ENCODE data around the gene POLG. TPM values are rescaled to one million over a fixed set of nuclear protein-coding genes. Genes with fewer than 3 reads are reported as not detected.

Gene POLG
- total RNA-seq, 1 donor: 84.7 TPM

DNA sequence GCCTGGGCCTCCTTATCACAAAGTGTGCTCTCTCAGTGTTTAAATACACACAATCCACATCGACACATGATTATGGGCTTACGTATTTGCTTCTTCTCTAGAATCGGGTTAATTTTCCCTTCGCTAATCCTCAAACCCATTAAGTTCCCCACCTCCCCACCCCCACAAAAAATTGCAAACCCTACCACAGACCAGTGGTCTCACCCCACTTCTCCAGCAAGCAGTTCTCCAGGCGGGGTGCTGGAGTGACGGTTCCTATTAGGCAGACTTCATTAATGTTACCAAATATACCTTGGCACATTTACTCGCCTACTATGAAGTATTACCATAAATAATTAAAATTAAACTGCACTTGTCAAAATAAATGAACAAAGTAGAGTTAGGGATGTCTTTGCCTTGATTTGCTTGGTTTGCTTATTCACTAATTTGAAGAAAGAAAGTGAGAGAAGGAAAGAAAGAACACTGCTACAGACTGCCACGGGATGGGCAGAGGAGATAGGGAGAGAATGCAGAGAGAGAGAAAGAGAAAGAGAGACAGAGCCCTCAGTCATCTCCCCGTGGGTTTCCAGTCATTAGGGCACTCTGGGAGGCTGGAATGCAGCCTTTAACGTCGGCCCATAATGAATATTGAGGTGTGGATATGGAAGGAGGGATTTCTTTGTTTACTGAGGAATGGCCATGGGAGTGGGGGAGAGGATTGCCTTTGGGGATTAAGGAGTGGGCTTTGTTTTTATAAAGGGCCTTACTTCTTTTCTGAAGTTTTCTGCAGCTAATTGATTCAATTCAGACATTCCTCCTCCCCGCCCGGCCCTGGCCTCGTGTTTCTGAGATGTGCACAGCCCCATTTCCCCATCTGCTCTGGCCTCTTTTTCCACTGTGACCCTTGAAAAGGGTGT, 39.7 kb upstream of the POLG start:
- H3K27me3 ChIP-seq (ENCODE audit: insufficient read depth, low read length): peaks cover 93% of the 10 kb centered on the region
- H3K9me3 ChIP-seq (ENCODE audit: low read depth, low read length): no peaks in the 10 kb centered on the region

DNA sequence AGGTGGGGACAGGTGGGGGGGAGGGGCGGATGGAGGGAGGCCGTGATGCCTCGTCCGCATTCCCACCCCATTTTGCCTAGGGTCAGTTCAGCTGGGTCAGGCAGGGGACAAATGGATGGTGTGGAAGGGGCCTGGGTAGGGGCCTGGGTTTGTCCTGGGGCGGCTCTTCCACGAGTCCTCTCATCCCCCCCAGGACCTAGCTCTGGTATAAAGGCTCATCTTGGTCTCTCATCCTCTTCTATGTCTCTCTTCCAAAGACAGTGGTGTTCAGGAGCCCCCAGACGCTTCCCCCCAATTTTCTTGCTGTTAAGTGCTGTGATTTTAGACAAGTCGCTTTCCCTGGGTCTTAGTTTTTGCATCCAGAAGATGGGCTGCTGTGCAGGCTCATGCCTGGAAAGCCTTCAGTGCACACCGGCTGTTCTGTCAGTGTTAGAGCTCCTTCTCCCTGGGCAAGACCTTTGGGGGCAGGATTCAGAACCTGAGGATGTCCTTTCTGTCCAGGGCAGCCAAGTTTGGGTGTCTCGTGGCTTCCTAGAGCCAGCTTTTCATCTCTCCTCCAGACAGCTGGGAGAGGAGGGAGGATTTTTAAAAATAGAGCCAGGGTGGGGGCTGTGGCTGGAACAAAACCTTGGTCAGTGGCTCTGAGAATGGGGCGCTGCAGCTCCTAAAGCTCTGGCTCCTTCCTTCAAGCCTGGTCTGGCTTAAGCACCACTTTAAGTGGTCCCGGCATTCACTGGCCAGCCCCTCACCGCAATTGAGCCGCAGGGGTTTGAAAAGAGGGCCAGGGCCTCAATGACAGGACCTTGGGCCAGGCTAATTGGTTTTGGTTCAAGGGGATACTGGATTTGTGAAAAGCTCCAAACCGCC, 37.7 kb upstream of the POLG start:
- H3K4me3 ChIP-seq (ENCODE audit: low read length): no peak overlapping the region
- peaks cover 18% of the 10 kb centered on the region for H3K4me1 ChIP-seq (ENCODE audit: insufficient read depth, low read length)
- peaks cover 91% of the 10 kb centered on the region for H3K27me3 ChIP-seq (ENCODE audit: insufficient read depth, low read length)
- no peaks in the 10 kb centered on the region for H3K9me3 ChIP-seq (ENCODE audit: low read depth, low read length)

More for the DNA sequence above, 39.7 kb upstream of the POLG start:
- H3K4me3 ChIP-seq (ENCODE audit: low read length): no peak overlapping the region
- H3K4me1 ChIP-seq (ENCODE audit: insufficient read depth, low read length): peaks cover 30% of the 10 kb centered on the region

DNA sequence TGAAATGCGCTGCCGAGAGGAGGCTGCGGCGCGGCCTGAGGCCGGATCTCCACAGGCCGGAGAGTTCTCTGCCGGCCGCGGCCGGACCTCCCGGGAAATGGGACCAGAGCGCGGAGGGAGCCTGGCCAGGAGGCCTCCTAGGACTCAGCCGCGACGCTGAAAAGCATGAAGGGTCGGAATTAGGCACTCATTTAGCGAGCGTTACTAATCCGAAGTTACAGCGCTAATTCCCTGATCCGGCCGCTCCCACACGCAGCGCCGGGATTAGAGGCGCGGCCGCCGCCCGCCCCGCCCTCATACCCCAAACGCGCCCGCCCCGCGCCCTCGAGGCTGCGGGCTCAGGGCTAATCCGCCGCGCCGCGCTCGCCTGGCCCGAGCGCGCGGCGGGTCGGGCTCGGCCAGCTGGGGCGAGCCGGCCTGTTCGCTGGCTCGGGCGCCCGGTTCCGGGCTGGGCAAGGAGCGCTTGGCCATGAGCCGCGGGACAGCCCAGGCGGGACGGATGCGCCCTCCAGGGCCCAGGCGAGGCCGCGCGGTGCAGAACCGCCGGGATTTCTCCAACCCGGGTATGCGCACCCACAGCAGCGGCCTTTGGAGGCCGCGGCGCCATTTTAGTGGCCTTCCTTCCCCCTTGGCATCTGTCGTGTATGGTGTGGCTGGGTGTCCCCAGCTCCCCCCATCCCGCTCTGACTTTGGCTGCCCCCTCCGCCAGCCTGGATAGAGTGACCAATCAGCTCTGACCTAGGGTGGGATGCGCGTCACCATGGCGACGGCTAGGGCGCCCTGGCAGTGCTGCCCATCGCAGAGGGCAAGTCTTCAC, 36.8 kb upstream of the POLG start:
- peaks cover 91% of the 10 kb centered on the region for H3K27me3 ChIP-seq (ENCODE audit: insufficient read depth, low read length)

DNA sequence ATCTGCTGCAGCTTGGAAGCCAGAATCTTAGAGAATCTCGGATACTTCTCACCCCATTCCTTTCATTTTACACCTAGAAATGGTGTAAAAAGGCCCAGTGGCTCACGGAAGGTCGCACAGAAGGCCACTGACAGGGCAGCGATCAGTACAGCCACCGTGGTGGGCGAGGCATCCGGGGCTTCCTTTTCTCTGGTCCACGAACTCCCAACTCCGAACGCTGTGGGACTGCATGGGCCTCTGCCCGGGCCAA, 36.3 kb upstream of the POLG start:
- Histone ChIP-seq H3K9me3 (ENCODE audit: low read depth, low read length) (no peaks in the 10 kb centered on the region), H3K27me3 (ENCODE audit: insufficient read depth, low read length) (peaks cover 93% of the 10 kb centered on the region), H3K4me1 (ENCODE audit: insufficient read depth, low read length) (peaks cover 22% of the 10 kb centered on the region), H3K4me3 (ENCODE audit: low read length) (no peak overlapping the region)

More for the DNA sequence above, 36.8 kb upstream of the POLG start:
- no peaks in the 10 kb centered on the region for H3K9me3 ChIP-seq (ENCODE audit: low read depth, low read length)
- no peak overlapping the region for H3K4me3 ChIP-seq (ENCODE audit: low read length)
- H3K4me1 ChIP-seq (ENCODE audit: insufficient read depth, low read length): peaks cover 22% of the 10 kb centered on the region

DNA sequence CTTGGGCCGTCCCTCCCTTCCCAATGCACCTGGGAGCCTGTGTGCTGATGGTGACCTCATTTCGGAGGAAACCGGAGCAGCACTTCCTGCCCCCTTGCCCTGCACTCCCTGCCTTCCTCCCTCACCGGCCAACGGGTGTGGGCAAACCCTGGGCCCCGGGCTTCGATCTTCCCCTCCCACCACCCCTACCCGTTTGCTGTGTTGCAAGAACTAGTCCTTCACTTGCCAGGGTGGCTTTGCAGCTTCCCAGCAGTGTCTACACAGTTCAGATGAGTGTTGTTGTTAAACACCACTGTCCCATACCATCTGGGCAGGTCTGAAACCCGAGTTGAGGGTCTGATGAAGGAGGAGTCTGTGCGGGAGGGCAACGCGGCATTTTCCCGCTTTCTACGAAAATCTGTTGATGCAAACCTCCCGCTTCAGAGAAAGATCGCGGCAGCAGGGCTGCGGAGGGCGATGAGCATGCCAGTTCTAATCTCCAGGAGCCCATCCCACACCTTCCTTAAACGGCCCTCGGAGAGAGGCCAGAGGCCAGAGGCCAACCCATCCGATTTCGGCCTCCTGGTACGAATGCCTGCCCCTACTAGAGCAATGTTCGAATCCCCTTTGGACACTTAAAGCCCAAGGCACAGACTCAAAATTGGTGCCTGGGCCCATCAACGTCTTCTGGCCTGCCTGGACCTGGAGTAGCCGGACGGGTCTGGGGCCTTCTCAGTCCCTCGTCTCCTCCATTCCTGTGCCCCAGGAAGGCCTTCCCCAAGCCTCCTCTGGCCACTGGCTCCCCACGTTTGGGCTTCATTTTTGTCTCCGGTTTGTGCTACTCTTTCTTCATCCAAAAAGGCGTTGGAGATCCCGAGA, 35.7 kb upstream of the POLG start:
- Histone ChIP-seq H3K27me3 (ENCODE audit: insufficient read depth, low read length) (peaks cover 93% of the 10 kb centered on the region), H3K9me3 (ENCODE audit: low read depth, low read length) (no peaks in the 10 kb centered on the region), H3K4me3 (ENCODE audit: low read length) (no peak overlapping the region), H3K4me1 (ENCODE audit: insufficient read depth, low read length) (peaks cover 22% of the 10 kb centered on the region)

DNA sequence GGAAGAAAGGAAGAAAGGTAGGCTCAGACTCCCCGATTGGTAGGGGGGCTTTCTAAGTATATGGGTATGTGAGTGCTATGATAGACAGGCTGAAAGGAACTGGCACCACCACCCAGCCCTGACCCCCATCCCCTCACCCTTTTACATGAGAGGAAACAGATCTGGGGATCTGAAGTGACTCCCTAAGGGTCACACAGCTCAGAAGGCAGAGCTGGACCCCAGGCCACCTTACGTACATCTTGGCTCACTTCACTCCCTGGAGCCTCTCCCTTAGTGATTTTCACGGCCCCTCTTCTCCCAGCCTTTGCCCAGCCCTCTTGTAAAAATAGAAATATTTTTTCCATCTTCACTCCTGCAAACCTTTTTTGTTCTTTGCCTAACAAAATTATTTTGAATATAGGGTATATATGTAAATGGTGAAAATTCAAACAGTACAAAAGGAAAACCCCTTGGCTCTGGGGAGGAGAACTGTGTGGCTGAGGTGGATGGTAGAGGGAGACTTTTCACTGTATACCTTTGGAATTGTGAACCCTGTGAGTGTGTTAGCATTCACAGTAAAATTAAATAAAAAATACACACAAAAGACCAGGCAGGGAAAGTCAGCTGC, 34.8 kb upstream of the POLG start:
- Histone ChIP-seq H3K4me3 (ENCODE audit: low read length) (no peak overlapping the region), H3K9me3 (ENCODE audit: low read depth, low read length) (no peaks in the 10 kb centered on the region), H3K27me3 (ENCODE audit: insufficient read depth, low read length) (peaks cover 93% of the 10 kb centered on the region), H3K4me1 (ENCODE audit: insufficient read depth, low read length) (peaks cover 25% of the 10 kb centered on the region)

DNA sequence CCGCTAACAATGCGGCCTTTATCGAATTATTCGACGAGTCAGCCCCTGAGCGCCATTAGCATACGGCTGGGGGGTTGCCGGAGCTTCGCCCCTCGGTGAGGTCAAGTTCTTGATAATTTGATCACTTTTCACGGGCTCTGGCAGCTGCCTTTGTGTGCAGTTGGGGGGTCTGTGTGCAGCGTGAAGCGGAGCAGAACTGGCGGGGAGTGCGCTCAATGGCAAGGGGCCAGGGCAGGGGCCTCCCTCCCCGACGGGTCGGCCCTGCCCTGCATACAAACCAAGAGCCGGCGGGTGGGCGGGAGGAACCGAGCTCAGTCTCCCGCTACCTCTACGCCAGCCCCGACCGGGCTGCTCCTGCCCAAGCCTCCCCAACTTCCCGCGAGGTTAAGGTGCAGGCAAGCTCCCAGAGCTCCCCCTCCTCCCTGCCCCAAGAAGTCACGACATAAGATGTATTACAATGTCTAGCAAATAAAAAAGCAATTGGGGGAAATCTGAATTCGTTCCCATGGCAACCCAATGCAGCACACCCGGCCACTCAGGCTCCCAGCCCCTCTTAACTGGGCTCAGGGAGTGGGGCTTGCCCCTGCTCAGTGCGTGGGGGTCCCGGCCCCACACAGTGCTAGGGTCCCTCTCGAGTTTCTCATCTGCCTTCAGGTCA, 34.1 kb upstream of the POLG start:
- H3K9me3 ChIP-seq (ENCODE audit: low read depth, low read length): no peaks in the 10 kb centered on the region
- peaks cover 33% of the 10 kb centered on the region for H3K4me1 ChIP-seq (ENCODE audit: insufficient read depth, low read length)
- peaks cover 93% of the 10 kb centered on the region for H3K27me3 ChIP-seq (ENCODE audit: insufficient read depth, low read length)
- H3K4me3 ChIP-seq (ENCODE audit: low read length): no peak overlapping the region

DNA sequence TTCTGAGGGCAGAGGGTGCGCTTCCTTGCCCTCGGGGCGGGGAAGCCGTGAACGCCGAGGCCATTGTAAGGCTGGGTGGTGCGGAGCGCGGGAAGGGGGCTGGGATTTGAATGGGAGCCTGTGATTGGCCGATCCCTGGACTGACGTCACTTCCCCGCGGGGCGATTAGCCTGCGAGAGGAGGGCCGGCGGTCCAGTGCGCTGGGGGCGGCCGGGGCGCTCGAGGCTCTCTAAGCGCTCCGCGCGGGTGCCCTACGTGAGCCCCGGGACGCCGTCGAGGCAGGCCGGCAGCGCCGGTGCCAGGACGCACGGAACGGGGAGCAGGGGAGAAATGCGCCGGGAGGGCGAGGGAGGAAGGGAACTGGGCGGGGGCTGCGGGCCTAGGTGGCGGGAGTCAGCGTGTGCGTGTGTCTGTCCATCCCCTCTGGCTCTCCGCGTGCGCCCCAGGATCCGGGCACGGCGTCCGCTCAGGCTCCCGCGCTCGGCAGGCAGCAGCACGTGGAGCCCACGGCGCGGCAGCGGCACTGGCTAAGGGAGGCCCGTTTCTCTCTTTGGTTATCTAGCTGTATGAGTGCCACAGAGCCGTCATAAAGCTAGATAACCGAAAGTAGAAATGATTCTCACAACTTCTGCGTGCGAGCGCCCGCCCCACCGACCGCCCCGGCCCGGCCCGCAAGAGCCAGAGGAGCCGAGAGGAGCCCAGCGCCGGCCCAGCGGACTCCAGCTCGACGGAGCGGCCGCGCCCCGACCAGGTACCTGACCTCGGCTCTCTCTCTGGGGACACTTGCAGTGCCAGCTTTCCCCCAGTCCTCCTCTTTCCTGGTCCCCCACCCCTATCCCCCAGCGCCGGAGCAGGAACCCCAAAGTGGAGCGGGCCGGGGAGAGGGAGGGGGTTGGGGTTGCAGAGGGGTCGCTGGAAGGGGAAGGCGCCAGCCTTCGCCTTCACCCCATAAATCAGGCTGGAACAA, 33.1 kb upstream of the POLG start:
- Histone ChIP-seq H3K9me3 (ENCODE audit: low read depth, low read length) (no peaks in the 10 kb centered on the region), H3K4me1 (ENCODE audit: insufficient read depth, low read length) (peaks cover 41% of the 10 kb centered on the region), H3K4me3 (ENCODE audit: low read length) (no peak overlapping the region), H3K27me3 (ENCODE audit: insufficient read depth, low read length) (peaks cover 93% of the 10 kb centered on the region)

DNA sequence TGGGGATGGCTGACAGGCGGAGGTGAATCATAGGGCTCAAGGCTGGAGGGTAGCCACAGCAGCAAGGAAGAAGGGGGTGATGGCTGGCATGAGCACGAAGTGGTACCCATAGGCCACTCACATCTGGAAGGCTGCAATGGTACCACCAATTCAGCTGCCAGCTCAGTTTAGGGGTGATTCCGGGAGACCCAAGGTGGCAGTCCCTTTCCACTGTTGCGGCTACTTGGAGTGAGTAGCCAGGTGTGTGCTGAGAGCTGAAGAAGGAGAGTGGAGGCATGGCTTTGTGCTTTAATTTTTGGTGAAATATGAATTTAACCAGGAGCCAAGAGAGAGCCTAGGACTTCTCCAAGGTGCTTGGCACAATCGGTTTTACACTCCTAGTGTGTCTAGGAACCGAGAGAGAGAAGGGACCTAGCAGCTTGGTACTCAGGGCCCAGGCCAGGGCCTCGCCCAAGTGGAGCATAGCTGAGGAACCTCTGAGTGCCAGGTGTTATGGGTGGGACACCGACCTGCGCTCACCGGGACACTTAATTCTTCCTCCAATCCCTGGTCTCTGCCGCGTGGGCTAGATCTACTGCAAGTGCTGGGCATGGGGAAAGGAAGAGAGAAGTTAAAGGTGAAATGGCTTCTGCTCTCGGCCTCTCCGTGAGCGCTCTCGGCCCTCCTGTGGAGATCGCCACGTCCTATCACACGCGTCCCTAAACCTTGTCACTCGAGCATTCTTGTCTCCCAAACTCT, 32.2 kb upstream of the POLG start:
- Histone ChIP-seq H3K4me1 (ENCODE audit: insufficient read depth, low read length) (peaks cover 50% of the 10 kb centered on the region), H3K27me3 (ENCODE audit: insufficient read depth, low read length) (peaks cover 92% of the 10 kb centered on the region), H3K9me3 (ENCODE audit: low read depth, low read length) (no peaks in the 10 kb centered on the region), H3K4me3 (ENCODE audit: low read length) (no peak overlapping the region)

DNA sequence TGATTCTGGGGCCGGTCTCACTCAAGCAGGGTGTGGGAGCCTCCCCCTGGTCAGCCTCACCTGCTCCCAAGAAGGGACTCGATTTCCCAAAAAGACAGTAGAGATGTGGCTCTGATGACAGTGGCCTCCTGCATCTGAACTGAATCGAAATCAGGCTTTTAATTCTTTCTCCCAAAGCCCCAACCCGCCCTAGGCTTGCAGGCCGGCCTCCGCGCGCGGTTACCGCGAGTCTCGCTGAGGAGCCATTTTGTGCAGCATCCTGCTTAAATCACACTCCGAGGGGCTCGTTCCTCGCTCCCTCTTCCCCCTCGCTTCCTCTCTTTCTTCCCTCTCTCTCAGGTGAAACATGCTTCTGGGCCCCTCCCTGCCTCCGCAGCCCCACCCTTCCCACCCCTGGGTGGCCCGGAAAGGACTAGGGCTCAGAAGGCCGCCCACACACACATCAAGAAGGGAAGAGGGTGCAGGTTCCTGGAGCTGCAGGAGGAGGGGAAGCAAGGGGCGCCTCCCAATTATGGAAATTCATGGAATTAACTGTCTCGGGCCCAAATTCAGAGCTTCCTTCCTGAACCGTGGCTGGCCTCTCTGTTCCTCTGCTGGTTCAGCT, 30.9 kb upstream of the POLG start:
- H3K4me1 ChIP-seq (ENCODE audit: insufficient read depth, low read length): peaks cover 46% of the 10 kb centered on the region

DNA sequence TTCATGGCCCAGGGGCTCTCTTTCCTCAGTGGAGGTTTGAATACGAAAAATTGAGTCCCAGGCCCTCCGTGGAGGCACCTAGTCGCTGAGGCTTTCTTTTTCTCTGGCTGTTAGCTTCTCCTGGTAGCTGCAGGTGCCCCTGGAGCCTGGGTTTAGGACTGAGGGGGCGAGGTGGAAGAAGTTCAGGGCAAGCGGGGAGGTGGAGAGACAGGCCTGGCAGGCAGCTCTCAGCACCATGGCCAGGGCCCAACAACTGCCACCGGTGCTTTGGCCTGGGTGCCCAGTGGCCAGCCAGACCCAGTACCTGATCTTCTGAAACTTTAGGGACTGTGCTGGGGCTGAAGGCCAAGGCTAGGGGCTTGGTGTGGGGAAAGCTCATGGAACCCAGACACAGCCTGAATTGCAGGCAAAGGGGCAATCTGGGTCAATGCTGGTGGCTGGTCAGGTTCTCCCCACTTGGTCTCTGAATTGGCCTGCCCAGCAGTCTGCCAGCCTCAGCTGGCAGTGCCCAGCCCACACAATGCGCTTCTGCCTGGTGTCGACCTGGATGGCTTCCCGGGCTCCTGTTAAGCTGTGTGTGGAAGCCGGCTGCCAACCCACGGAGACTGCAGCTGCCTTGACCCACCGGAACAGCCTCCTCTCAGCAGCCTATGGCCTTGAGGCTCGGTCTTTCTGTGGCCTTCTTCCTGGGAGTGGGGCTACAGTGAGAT, 30.3 kb upstream of the POLG start:
- H3K9me3 ChIP-seq (ENCODE audit: low read depth, low read length): no peaks in the 10 kb centered on the region
- H3K4me1 ChIP-seq (ENCODE audit: insufficient read depth, low read length): peaks cover 39% of the 10 kb centered on the region
- H3K4me3 ChIP-seq (ENCODE audit: low read length): no peak overlapping the region
- H3K27me3 ChIP-seq (ENCODE audit: insufficient read depth, low read length): peaks cover 95% of the 10 kb centered on the region

More for the DNA sequence above, 30.9 kb upstream of the POLG start:
- peaks cover 95% of the 10 kb centered on the region for H3K27me3 ChIP-seq (ENCODE audit: insufficient read depth, low read length)
- no peak overlapping the region for H3K4me3 ChIP-seq (ENCODE audit: low read length)
- no peaks in the 10 kb centered on the region for H3K9me3 ChIP-seq (ENCODE audit: low read depth, low read length)

Data from mononuclear cell (primary cell).